Stomach (tissue), 19 donors: ENCODE results near the gene AGPS. TPM values are rescaled to one million over a fixed set of nuclear protein-coding genes. Genes with fewer than 3 reads are reported as not detected.

Source experiments
- DNase-seq, 2 donors: peaks; one replicate each; pipeline versions ENCODE4 v3.0.0 to v3.0.0-alpha.2; 2013 to 2019
- H3K27ac ChIP-seq, 5 donors: fragments of 200-600 bp in 4 of 5; sonication (generic) in 4 of 5; one replicate each; pipeline ENCODE4 v1.5.1; 2013 to 2019; ENCODE audit warnings: mild to moderate bottlenecking in 1 of 5, moderate library complexity in 1 of 5
- H3K27me3 ChIP-seq, 3 donors: fragments of 200-600 bp; sonication (generic); one replicate each; pipeline ENCODE4 v1.5.1; 2017 to 2019; ENCODE audit warnings: mixed run types in 1 of 3
- H3K36me3 ChIP-seq, 4 donors: fragments of 200-600 bp; sonication (generic); 1 replicate in 3 of 4; 2 replicates in 1 of 4; pipeline ENCODE4 v1.5.1; 2016 to 2019
- H3K4me1 ChIP-seq, 4 donors: fragments of 200-600 bp; sonication (generic); one replicate each; pipeline ENCODE4 v1.5.1; 2016 to 2019
- H3K4me3 ChIP-seq, 4 donors: fragments of 200-600 bp; sonication (generic) in 3 of 4; one replicate each; pipeline ENCODE4 v1.5.1; 2016 to 2019; ENCODE audit warnings: mild to moderate bottlenecking in 1 of 4
- H3K9me3 ChIP-seq, 4 donors: fragments of 200-600 bp; sonication (generic); one replicate each; pipeline ENCODE4 v1.5.1; 2016 to 2019
- CTCF ChIP-seq, 7 experiments: fragments of 450-650 bp in 4 of 7; fragments of 200-600 bp in 3 of 7; sonication (generic) in 3 of 7; IDR thresholded peaks; one replicate each; pipeline ENCODE4 v1.5.1; 2016 to 2019; ENCODE audit warnings: antibody characterized with exemption in 7 of 7, control low read depth in 2 of 7, mild to moderate bottlenecking in 1 of 7
- EP300 ChIP-seq: sonication (generic); formaldehyde crosslinking; IDR thresholded peaks from one replicate; pipeline ENCODE4 v1.6.1; 2017; ENCODE audit warnings: antibody characterized with exemption
- POLR2A ChIP-seq, 4 donors: fragments of 450-650 bp; IDR thresholded peaks; one replicate each; pipeline ENCODE4 v1.6.1; 2016; ENCODE audit warnings: antibody characterized with exemption in 4 of 4, control low read depth in 2 of 4, mild to moderate bottlenecking in 1 of 4, moderate library complexity in 1 of 4
- POLR2AphosphoS5 ChIP-seq, 3 donors: sonication (generic); formaldehyde crosslinking; IDR thresholded peaks; one replicate each; pipeline ENCODE4 v1.6.1; 2016; ENCODE audit warnings: antibody characterized with exemption in 3 of 3
- WGBS, 5 donors: extraction: QIAGEN DNeasy Blood & Tissue Kit in 3 of 5; methylation state at CpG; one replicate each; pipeline versions ENCODE4 v1.1.5 to v1.1.7; 2013 to 2018; 5-methylcytosine and 5-hydroxymethylcytosine counted together
- intact Hi-C: fragments of 100-400 bp; cut with DNase I; formaldehyde crosslinking; loops from one replicate; pipeline ENCODE4 v1.15.1; 2023; ENCODE audit warnings: low total_unique reads
- long read RNA-seq, 10 donors: transcript quantifications; one replicate each; lab custom pipeline, GENCODE V29; 2026
- polyA plus RNA-seq, 3 donors: library from polyadenylated mRNA; stranded (reverse); fragments of 200-250 nt; gene quantifications; one replicate each; pipeline ENCODE4 v1.2.3, GENCODE V29; 2013
- total RNA-seq, 5 donors: library from RNA; depleted of rRNA; stranded (reverse); fragments of >200 nt; gene quantifications; one replicate each; pipeline versions ENCODE4 v1.1.0 to v1.2.3, GENCODE V29; 2014 to 2016
- donor health status: healthy with polysubstance abuse.
- donor health status: Bipolar disorder and iron deficiency.
- donor health status: healthy.

Gene AGPS
- 100 to 1,000 TPM in 1 of 5 donors, 10 to 100 TPM in 3, 1 to 10 TPM in 1; 8.2 to 163 (median 43.7) TPM for total RNA-seq
- 1 to 10 TPM; 4.2 to 9.2 (median 7.3) TPM for polyA plus RNA-seq
- long read RNA-seq, donor 1, full-length matches to known transcripts = 1 of 1 reads
- long read RNA-seq, donor 1, partial matches to known transcripts = 0 of 1 reads
- long read RNA-seq, donor 1, other reads (novel, unspliced or antisense) = 0 of 1 reads
- long read RNA-seq, donor 2, full-length matches to known transcripts = 7 of 7 reads
- long read RNA-seq, donor 2, partial matches to known transcripts = 0 of 7 reads
- long read RNA-seq, donor 2, other reads (novel, unspliced or antisense) = 0 of 7 reads
- long read RNA-seq, donor 3 = 0 reads
- long read RNA-seq, donor 4, full-length matches to known transcripts = 1 of 1 reads
- long read RNA-seq, donor 4, partial matches to known transcripts = 0 of 1 reads
- long read RNA-seq, donor 4, other reads (novel, unspliced or antisense) = 0 of 1 reads
- long read RNA-seq, donor 5, full-length matches to known transcripts = 4 of 4 reads
- long read RNA-seq, donor 5, partial matches to known transcripts = 0 of 4 reads
- long read RNA-seq, donor 5, other reads (novel, unspliced or antisense) = 0 of 4 reads
- long read RNA-seq, donor 6 = 0 reads
- long read RNA-seq, donor 7, full-length matches to known transcripts = 10 of 10 reads
- long read RNA-seq, donor 7, partial matches to known transcripts = 0 of 10 reads
- long read RNA-seq, donor 7, other reads (novel, unspliced or antisense) = 0 of 10 reads
- long read RNA-seq, donor 8, full-length matches to known transcripts = 1 of 1 reads
- long read RNA-seq, donor 8, partial matches to known transcripts = 0 of 1 reads
- long read RNA-seq, donor 8, other reads (novel, unspliced or antisense) = 0 of 1 reads
- long read RNA-seq, donor 9, full-length matches to known transcripts = 3 of 3 reads
- long read RNA-seq, donor 9, partial matches to known transcripts = 0 of 3 reads
- long read RNA-seq, donor 9, other reads (novel, unspliced or antisense) = 0 of 3 reads
- long read RNA-seq, donor 10, full-length matches to known transcripts = 1 of 1 reads
- long read RNA-seq, donor 10, partial matches to known transcripts = 0 of 1 reads
- long read RNA-seq, donor 10, other reads (novel, unspliced or antisense) = 0 of 1 reads

DNA sequence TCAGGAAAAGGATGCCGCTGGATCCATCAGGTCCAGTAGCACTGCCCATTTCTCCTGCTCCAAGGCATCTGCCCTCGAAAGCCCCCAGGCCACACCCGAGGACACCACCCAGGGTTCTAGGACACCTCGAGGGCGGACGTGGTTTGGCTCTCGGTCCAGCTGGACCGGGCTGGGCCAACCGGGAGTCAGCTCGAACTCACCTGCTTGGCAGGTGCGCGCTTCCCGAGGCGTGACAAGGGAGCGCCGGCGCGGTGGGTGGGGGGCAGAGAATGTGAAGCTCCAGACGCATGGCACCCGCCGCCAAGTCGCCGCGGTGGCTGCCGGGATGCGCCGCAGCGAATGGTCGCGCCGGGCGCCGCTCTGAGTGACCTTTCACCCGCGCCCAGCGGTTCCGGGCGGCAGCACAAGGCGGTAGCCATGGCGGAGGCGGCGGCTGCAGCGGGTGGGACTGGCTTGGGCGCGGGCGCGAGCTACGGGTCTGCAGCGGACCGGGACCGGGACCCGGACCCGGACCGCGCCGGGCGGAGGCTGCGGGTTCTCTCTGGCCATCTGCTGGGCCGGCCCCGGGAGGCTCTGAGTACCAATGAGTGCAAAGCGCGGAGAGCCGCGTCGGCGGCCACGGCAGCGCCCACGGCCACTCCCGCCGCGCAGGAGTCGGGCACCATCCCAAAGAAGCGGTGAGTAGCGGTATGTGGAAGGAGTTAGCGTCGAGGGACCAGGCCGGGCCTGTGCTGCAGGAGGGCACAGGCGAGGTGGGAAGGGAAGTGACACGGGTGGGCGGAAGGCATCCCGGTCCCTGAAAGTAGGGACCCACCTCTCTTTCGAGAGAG, at the start of gene AGPS:
TSS of gene AGPS (plus strand) at position 401 of the 830 bp plus-strand sequence. CDS start at position 418, 17 bp downstream.
- intact Hi-C loops = no loop called here
- Histone ChIP-seq H3K27me3 (no peaks in the 10 kb centered on the region), H3K4me1 (peaks cover 17 to 58% (median 41%) of the 10 kb centered on the region in 4 donors), H3K4me3 (peak within 1 kb of the TSS; percentile 66 to 84 (median 82)), H3K36me3 (no peaks in the 10 kb centered on the region), H3K9me3 (no peaks in the 10 kb centered on the region), H3K27ac (peak within 1 kb of the TSS; percentile 60 to 80 (median 78))
- DNase-seq = peak; percentile 77 to 95
- 1 to 2% (median 1%) methylated on average over 25 to 83 of the region's 83 CpGs for WGBS, 5 donors
- TF ChIP-seq POLR2A (IDR thresholded peaks at IDR 0.05) = no peak
- peak; percentile 32 to 78 (median 70) for TF ChIP-seq POLR2AphosphoS5 (IDR thresholded peaks at IDR 0.05)
- TF ChIP-seq CTCF (IDR thresholded peaks at IDR 0.05) = peak in 4 of 7 experiments; percentile 9 to 17 (median 13)

GRCh38 chr2:177343773-177344172, 48.8 kb upstream of the AGPS start:
- H3K9me3 ChIP-seq = no peaks in the 10 kb centered on the region
- no peak overlapping the region for H3K27ac ChIP-seq
- WGBS, 5 donors = 91 to 93% (median 92%) methylated on average over 8 of the region's 8 CpGs
- TF ChIP-seq POLR2AphosphoS5 (IDR thresholded peaks at IDR 0.05) = no peak
- no peak for TF ChIP-seq POLR2A (IDR thresholded peaks at IDR 0.05)
- TF ChIP-seq CTCF (IDR thresholded peaks at IDR 0.05) = no peak
- no peak for TF ChIP-seq EP300
- no peak for DNase-seq
- no peak overlapping the region for H3K4me3 ChIP-seq
- no peaks in the 10 kb centered on the region for H3K36me3 ChIP-seq
- no peaks in the 10 kb centered on the region for H3K4me1 ChIP-seq
- no peaks in the 10 kb centered on the region for H3K27me3 ChIP-seq
- intact Hi-C loops = loop anchor here (10.0 kb wide), 1 partner anchor 391 kb away; no protein-coding TSS in a partner anchor

GRCh38 chr2:177344316-177344715, 48.3 kb upstream of the AGPS start:
- TF ChIP-seq POLR2A (IDR thresholded peaks at IDR 0.05) = no peak
- no peak for TF ChIP-seq CTCF (IDR thresholded peaks at IDR 0.05)
- no peak for TF ChIP-seq EP300
- TF ChIP-seq POLR2AphosphoS5 (IDR thresholded peaks at IDR 0.05) = no peak
- 96 to 100% (median 97%) methylated on average over 1 of the region's 1 CpG for WGBS, 5 donors
- intact Hi-C loops = loop anchor here (10.0 kb wide), 1 partner anchor 390 kb away; no protein-coding TSS in a partner anchor

More at GRCh38 chr2:177344316-177344715, 48.3 kb upstream of the AGPS start:
- DNase-seq = no peak
- H3K4me1 ChIP-seq = no peaks in the 10 kb centered on the region
- no peak overlapping the region for H3K4me3 ChIP-seq
- H3K36me3 ChIP-seq = no peaks in the 10 kb centered on the region
- H3K27me3 ChIP-seq = no peaks in the 10 kb centered on the region
- H3K9me3 ChIP-seq = no peaks in the 10 kb centered on the region
- H3K27ac ChIP-seq = no peak overlapping the region
